ENCODE measurements around the gene CHP1.
"Not testable (repeated sequence)": the region's sequence is repeated elsewhere in the genome, so short reads cannot be mapped to it uniquely, and the experiment has no call there.

The CHP1 gene

DNA sequence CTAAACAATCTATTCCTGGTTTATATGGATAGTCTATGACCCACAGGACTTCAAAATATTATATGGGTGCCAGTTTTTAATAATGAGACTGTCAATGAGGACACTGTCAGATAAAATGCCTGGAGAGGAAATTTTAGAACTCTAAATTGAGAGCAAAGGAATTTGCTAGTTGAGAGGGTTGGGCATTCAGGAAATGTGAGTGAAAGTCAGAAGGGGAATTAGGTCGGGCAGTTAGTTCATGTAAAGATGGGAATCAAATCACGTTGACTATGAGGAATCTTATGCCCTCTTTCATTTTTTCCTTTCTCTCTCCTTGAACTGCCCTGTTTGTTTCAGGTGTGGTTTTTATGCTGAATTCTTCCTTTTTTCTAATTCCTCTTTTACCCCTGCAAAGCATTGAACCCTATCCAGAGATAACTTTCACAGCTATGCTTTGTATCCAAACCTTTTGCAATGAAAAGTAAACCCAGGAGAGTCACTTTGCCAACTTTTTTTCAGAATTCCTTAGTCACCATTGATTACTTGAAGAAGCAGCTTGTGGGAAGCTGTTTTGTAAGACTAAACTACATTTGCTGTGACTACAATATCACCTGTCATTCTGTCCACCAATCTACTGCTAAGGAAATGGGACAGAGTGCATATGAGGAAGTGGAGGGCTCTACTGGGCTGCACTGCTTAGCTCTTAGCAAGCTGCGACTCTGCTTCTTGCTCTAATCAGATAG lies 27.8 kb downstream of the CHP1 start:
- Histone ChIP-seq H3K36me3 (ENCODE audit: insufficient read depth, low read length) (peaks cover 9% of the 10 kb centered on the region), H3K27me3 (ENCODE audit: control insufficient read depth in 1 of 2, insufficient read depth in 2 of 2, low read length in 2 of 2) (no peaks in the 10 kb centered on the region), H3K9me3 (ENCODE audit: low read length) (no peaks in the 10 kb centered on the region), H3K27ac (ENCODE audit: low read depth, low read length) (no peak overlapping the region), H3K4me1 (ENCODE audit: insufficient read depth, low read length) (no peaks in the 10 kb centered on the region), H3K9ac (ENCODE audit: low read length) (no peak overlapping the region), H3K4me3 (ENCODE audit: low read depth in 1 of 2, low read length in 2 of 2) (no peak overlapping the region)

DNA sequence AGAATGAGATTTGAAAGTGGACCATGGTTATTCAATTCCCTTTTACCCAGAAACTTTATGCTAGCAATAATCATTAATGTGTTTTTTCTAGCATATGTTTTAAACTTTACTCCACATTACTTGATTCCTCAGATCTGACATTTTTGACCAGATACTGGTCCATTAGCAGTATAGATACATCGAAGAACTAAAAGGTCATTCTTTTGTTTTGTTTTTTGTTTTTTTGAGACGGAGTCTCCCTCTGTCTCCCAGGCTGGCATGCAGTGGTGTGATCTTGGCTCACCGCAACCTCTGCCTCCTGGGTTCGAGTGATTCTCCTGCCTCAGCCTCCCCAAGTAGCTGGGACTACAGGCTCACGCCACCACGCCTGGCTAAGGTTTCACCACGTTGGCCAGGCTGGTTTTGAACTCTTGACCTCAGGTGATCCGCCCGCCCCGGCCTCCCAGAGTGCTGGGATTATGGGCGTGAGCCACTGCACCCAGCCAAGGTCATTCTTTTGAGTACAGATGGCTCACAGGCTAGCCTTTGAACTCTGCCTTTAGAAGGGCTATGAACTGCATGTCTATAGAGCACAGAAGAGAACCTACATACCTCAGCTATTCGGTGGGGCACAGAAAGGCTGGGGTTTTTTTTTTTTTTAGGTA lies 28.6 kb downstream of the CHP1 start:
- Histone ChIP-seq H3K36me3 (ENCODE audit: insufficient read depth, low read length) (peaks cover 17% of the 10 kb centered on the region), H3K9ac (ENCODE audit: low read length) (no peak overlapping the region)

DNA sequence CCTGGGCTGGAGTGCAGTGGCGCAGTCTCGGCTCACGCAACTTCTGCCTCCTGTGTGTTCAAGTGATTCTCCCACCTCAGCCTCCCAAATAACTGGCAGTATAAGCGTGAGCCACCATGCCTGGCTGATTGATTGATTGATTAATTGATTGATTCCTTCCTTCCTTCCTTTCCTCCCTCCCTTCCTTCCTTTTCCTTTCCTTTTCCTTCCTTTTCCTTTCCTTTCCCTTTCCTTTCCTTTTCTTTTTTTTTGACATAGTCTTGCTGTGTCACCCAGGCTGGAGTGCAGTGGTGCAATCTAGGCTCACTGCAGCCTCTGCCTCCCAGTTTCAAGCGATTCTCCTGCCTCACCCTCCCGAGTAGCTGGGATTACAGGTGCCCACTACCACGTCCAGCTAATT lies 29.9 kb downstream of the CHP1 start:
- not testable (repeated sequence) for H3K9me3 ChIP-seq (ENCODE audit: low read length); H3K4me1 ChIP-seq (ENCODE audit: insufficient read depth, low read length); H3K9ac ChIP-seq (ENCODE audit: low read length); H3K4me3 ChIP-seq (ENCODE audit: low read depth in 1 of 2, low read length in 2 of 2); H3K27ac ChIP-seq (ENCODE audit: low read depth, low read length); H3K27me3 ChIP-seq (ENCODE audit: control insufficient read depth in 1 of 2, insufficient read depth in 2 of 2, low read length in 2 of 2)
- peaks cover 20% of the 10 kb centered on the region for H3K36me3 ChIP-seq (ENCODE audit: insufficient read depth, low read length)

More for the DNA sequence above, 28.6 kb downstream of the CHP1 start:
- Histone ChIP-seq H3K4me3 (ENCODE audit: low read depth in 1 of 2, low read length in 2 of 2) (no peak overlapping the region), H3K27me3 (ENCODE audit: control insufficient read depth in 1 of 2, insufficient read depth in 2 of 2, low read length in 2 of 2) (no peaks in the 10 kb centered on the region), H3K27ac (ENCODE audit: low read depth, low read length) (no peak overlapping the region), H3K4me1 (ENCODE audit: insufficient read depth, low read length) (no peaks in the 10 kb centered on the region), H3K9me3 (ENCODE audit: low read length) (no peaks in the 10 kb centered on the region)

DNA sequence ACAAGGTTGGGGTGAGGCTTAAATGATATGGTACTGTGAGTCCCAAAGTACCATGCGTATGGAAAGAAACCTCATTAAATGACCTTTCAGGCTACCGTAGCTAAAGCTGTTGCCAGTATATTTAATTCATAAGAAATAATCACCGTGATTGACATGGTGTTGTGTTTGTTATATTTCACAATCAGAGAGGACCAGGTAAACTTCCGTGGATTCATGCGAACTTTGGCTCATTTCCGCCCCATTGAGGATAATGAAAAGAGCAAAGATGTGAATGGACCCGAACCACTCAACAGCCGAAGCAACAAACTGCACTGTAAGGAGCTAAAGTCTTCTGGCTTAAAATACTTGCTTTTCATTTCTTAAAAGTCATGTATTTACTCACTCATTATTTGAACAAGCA lies 31.5 kb downstream of the CHP1 start:
- Histone ChIP-seq H3K4me1 (ENCODE audit: insufficient read depth, low read length) (no peaks in the 10 kb centered on the region), H3K9me3 (ENCODE audit: low read length) (no peaks in the 10 kb centered on the region), H3K9ac (ENCODE audit: low read length) (no peak overlapping the region), H3K36me3 (ENCODE audit: insufficient read depth, low read length) (peaks cover 16% of the 10 kb centered on the region), H3K27ac (ENCODE audit: low read depth, low read length) (no peak overlapping the region), H3K4me3 (ENCODE audit: low read depth in 1 of 2, low read length in 2 of 2) (no peak overlapping the region), H3K27me3 (ENCODE audit: control insufficient read depth in 1 of 2, insufficient read depth in 2 of 2, low read length in 2 of 2) (no peaks in the 10 kb centered on the region)

DNA sequence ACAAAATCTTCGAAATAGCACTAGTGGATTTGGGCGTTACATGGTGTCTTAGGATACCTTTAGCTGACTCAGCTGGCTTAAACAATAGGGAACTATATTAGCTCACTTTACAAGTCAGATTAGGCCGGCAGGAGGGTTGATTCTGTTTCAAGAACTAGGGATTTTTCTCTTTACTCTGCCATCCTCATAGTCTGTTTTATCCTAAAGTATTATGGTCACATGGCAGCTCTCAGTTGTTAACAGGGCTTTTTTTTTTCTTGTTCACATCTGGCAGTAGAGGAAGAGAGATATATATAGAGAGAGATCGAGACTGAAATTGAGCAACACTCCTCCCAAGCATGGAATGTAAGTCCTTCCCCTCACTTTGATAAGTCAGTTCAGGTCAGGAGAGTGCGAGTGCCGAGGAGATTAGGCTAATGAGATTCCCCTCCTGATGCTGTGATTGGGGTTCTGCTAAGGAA lies 32.9 kb downstream of the CHP1 start:
- Histone ChIP-seq H3K27ac (ENCODE audit: low read depth, low read length) (no peak overlapping the region), H3K4me3 (ENCODE audit: low read depth in 1 of 2, low read length in 2 of 2) (no peak overlapping the region)

DNA sequence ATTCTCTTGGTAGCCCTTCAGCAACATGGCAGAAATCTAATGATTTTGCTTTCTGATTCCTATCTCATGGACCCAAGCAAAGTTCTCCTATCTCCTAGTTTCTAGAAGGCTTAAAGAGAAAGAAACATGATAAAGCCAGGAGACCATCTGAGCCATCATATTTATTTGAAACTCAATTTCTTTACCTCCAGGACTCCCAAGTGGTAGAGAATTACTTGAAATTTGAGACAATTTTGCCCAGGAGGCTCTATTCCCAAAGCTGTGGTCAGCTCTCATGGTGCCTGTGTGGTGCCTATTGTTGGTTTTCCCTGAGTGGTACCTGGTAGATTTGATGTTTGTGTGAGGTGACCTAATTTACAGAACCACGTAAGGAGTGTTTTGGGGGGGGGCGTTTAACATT lies 38.8 kb downstream of the CHP1 start:
- Histone ChIP-seq H3K4me3 (ENCODE audit: low read depth in 1 of 2, low read length in 2 of 2) (no peak overlapping the region), H3K36me3 (ENCODE audit: insufficient read depth, low read length) (peaks cover 2% of the 10 kb centered on the region), H3K4me1 (ENCODE audit: insufficient read depth, low read length) (no peaks in the 10 kb centered on the region), H3K9ac (ENCODE audit: low read length) (no peak overlapping the region), H3K27ac (ENCODE audit: low read depth, low read length) (no peak overlapping the region), H3K27me3 (ENCODE audit: control insufficient read depth in 1 of 2, insufficient read depth in 2 of 2, low read length in 2 of 2) (no peaks in the 10 kb centered on the region), H3K9me3 (ENCODE audit: low read length) (no peaks in the 10 kb centered on the region)

More for the DNA sequence above, 32.9 kb downstream of the CHP1 start:
- peaks cover 16% of the 10 kb centered on the region for H3K36me3 ChIP-seq (ENCODE audit: insufficient read depth, low read length)
- no peaks in the 10 kb centered on the region for H3K27me3 ChIP-seq (ENCODE audit: control insufficient read depth in 1 of 2, insufficient read depth in 2 of 2, low read length in 2 of 2)
- no peaks in the 10 kb centered on the region for H3K4me1 ChIP-seq (ENCODE audit: insufficient read depth, low read length)
- H3K9ac ChIP-seq (ENCODE audit: low read length), result no peak overlapping the region
- H3K9me3 ChIP-seq (ENCODE audit: low read length), result no peaks in the 10 kb centered on the region

DNA sequence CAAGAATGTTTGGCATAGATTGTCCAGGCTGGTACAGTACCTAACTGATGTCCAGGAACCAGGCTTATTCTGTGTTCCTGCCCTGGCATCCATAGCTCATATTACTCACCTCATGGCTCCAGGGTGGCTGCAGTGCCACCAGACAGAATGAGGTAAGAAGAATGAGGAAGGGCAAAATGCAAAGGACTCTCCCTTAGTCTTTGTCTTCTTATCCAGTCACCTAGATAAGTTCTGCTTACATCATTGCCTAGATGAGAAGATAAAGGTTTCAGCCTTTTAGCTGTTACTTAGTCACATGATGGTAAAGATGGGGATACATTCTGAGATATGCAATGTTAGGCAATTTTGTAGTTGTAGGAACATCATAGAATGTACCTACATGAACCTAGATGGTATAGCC lies 45.8 kb downstream of the CHP1 start:
- Histone ChIP-seq H3K9me3 (ENCODE audit: low read length) (no peaks in the 10 kb centered on the region), H3K27me3 (ENCODE audit: control insufficient read depth in 1 of 2, insufficient read depth in 2 of 2, low read length in 2 of 2) (no peaks in the 10 kb centered on the region), H3K4me3 (ENCODE audit: low read depth in 1 of 2, low read length in 2 of 2) (no peak overlapping the region), H3K27ac (ENCODE audit: low read depth, low read length) (no peak overlapping the region), H3K9ac (ENCODE audit: low read length) (no peak overlapping the region), H3K36me3 (ENCODE audit: insufficient read depth, low read length) (peaks cover 9% of the 10 kb centered on the region), H3K4me1 (ENCODE audit: insufficient read depth, low read length) (no peaks in the 10 kb centered on the region)

DNA sequence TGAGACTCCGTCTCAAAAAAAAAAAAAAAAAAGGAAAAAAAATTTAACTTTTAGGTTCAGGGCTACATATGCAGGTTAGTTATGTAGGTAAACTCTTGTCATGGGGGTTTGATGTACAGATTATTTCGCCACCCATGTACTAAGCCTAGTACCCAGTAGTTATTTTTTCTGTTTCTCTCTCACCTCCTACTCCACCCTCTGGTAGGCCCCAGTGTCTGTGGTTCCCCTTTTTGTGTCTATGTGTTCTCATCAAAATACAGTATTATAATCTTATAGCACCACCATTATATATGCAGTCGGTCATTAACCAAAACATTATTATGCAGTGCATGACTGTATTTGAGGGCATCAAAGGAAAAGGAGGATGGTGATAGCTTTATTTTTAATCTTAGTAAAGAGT lies 47.3 kb downstream of the CHP1 start:
- Histone ChIP-seq H3K9me3 (ENCODE audit: low read length) (no peaks in the 10 kb centered on the region), H3K4me3 (ENCODE audit: low read depth in 1 of 2, low read length in 2 of 2) (no peak overlapping the region), H3K9ac (ENCODE audit: low read length) (no peak overlapping the region), H3K27ac (ENCODE audit: low read depth, low read length) (no peak overlapping the region), H3K36me3 (ENCODE audit: insufficient read depth, low read length) (peaks cover 9% of the 10 kb centered on the region), H3K27me3 (ENCODE audit: control insufficient read depth in 1 of 2, insufficient read depth in 2 of 2, low read length in 2 of 2) (no peaks in the 10 kb centered on the region), H3K4me1 (ENCODE audit: insufficient read depth, low read length) (no peaks in the 10 kb centered on the region)

DNA sequence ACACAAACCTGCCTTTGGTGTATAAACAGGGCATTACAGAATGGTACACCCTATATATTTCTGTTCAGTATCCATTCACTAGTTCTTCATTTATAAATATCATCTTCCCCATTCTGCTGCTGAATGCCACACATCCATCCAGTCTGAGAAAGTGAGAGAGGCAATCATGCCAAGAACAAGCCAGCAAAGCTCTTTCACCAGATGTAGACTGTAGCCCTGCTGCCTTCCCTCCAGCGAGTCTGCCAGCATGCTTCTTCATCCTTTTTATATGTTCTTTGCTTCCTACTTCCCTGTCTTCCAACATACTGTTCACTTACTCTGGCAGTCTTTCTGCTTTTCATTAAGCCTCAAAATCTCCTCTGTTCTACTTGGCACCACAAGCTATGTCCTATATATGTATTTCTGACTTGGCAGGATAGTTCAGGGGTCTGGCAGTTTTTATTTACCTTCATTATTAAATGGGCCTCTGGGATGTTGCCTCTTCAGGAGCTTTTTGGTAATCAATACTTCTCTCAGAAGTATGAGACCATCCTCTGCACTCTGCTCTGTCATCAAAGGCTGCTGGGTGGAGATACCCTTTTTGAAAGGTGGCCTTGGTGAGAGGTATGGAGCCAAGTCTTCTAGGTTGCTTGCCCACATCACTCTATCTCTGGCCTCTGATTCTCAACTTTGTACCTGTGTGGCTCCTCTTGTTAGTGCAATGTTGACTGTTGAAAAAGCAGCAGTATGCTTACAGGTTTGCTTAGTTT lies 48.6 kb downstream of the CHP1 start:
- Histone ChIP-seq H3K9ac (ENCODE audit: low read length) (no peak overlapping the region), H3K9me3 (ENCODE audit: low read length) (no peaks in the 10 kb centered on the region), H3K27ac (ENCODE audit: low read depth, low read length) (no peak overlapping the region), H3K4me3 (ENCODE audit: low read depth in 1 of 2, low read length in 2 of 2) (no peak overlapping the region), H3K36me3 (ENCODE audit: insufficient read depth, low read length) (peaks cover 9% of the 10 kb centered on the region), H3K4me1 (ENCODE audit: insufficient read depth, low read length) (no peaks in the 10 kb centered on the region), H3K27me3 (ENCODE audit: control insufficient read depth in 1 of 2, insufficient read depth in 2 of 2, low read length in 2 of 2) (no peaks in the 10 kb centered on the region)

DNA sequence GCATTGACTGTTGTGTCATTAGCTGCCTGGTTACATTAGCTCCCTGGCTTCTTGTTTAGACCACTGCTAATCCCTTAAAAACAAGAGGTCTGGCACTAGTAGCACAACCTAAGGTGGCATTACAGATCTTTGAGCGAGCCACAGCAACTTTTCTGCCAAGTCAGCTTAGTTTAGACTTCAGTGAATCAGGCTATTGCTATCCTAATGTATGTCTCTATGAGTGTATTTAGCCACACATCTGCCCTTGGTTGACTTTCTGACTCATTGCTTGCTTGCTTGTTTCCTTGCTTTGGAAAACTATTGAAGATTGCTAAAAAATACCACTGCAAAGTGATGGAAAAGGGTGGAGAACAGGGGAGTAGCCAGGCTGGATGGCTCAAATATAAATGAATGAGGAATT lies 50.2 kb downstream of the CHP1 start:
- Histone ChIP-seq H3K4me1 (ENCODE audit: insufficient read depth, low read length) (peaks cover 11% of the 10 kb centered on the region), H3K4me3 (ENCODE audit: low read depth in 1 of 2, low read length in 2 of 2) (no peak overlapping the region), H3K9me3 (ENCODE audit: low read length) (no peaks in the 10 kb centered on the region), H3K27ac (ENCODE audit: low read depth, low read length) (no peak overlapping the region), H3K9ac (ENCODE audit: low read length) (no peak overlapping the region), H3K36me3 (ENCODE audit: insufficient read depth, low read length) (peaks cover 21% of the 10 kb centered on the region), H3K27me3 (ENCODE audit: control insufficient read depth in 1 of 2, insufficient read depth in 2 of 2, low read length in 2 of 2) (no peaks in the 10 kb centered on the region)

DNA sequence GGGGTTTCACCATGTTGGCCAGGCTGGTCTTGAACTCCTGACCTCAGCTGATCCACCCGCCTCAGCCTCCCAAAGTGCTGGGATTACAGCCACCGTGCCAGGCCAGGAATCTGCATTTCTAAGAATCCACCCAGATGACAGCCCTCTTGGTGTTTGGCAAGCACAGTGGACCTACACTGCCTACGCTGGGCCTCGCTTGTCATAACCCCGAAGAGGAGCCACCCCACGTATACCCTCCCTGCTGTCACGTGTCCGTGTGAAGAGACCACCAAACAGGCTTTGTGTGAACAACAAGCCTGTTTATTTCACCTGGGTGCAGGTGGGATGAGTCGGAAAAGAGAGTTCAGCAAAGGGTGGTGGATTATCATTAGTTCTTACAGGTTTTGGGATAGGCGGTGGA lies 51.4 kb downstream of the CHP1 start:
- not testable (repeated sequence) for H3K9ac ChIP-seq (ENCODE audit: low read length); H3K27me3 ChIP-seq (ENCODE audit: control insufficient read depth in 1 of 2, insufficient read depth in 2 of 2, low read length in 2 of 2); H3K27ac ChIP-seq (ENCODE audit: low read depth, low read length); H3K9me3 ChIP-seq (ENCODE audit: low read length); H3K4me3 ChIP-seq (ENCODE audit: low read depth in 1 of 2, low read length in 2 of 2)
- peaks cover 16% of the 10 kb centered on the region for H3K4me1 ChIP-seq (ENCODE audit: insufficient read depth, low read length)
- peaks cover 33% of the 10 kb centered on the region for H3K36me3 ChIP-seq (ENCODE audit: insufficient read depth, low read length)
